Colonic mucosa (tissue), 4 donors: ENCODE results near the gene GRM7. TPM values are rescaled to one million over a fixed set of nuclear protein-coding genes. Genes with fewer than 3 reads are reported as not detected.
A peak's percentile ranks its signal among the peaks of the same experiment; 100 is the strongest.

ENCODE experiments used
- DNase-seq: peaks from one replicate; pipeline ENCODE4 v3.0.0-alpha.2; 2020
- H3K27ac ChIP-seq: fragments of 200-600 bp; one replicate; pipeline ENCODE4 v1.8.0; 2021
- H3K27me3 ChIP-seq: fragments of 200-600 bp; one replicate; pipeline ENCODE4 v1.8.0; 2021
- H3K36me3 ChIP-seq: fragments of 200-600 bp; one replicate; pipeline ENCODE4 v1.8.0; 2021
- H3K4me1 ChIP-seq: fragments of 200-600 bp; one replicate; pipeline ENCODE4 v1.8.0; 2021; ENCODE audit warnings: mild to moderate bottlenecking
- H3K4me3 ChIP-seq: fragments of 200-600 bp; one replicate; pipeline ENCODE4 v1.8.0; 2021
- H3K9ac ChIP-seq, 2 donors: one replicate each; pipeline ENCODE4 v1.7.0; 2013; ENCODE audit warnings: control low read depth in 2 of 2, low read depth in 2 of 2, low read length in 2 of 2
- H3K9me3 ChIP-seq: fragments of 200-600 bp; one replicate; pipeline ENCODE4 v1.8.0; 2021
- CTCF ChIP-seq: fragments of 200-600 bp; IDR thresholded peaks from one replicate; pipeline ENCODE4 v1.8.0; 2022; ENCODE audit warnings: antibody characterized with exemption, mild to moderate bottlenecking
- intact Hi-C: fragments of 100-400 bp; cut with DNase I; formaldehyde crosslinking; loops from one replicate; pipeline ENCODE4 v1.14.1; 2022
- total RNA-seq, 2 donors: library from RNA; stranded (reverse); fragmentation: NEBNext Ultra II Directional in 1 of 2; extraction: Animal tissue kit (Norgen Biotek cat#: 25700) in 1 of 2; gene quantifications; one replicate each; pipeline ENCODE4 v1.2.1, GENCODE V29; 2021
- donor health status: healthy.
- donor health status: DM: no; HTN: no; CAD: no.
- donor health status: DM: no; HTN: no; CAD: no.

GRM7 gene
- total RNA-seq, 2 donors from 2014 or later = 0.15 to 0.66 TPM

DNA sequence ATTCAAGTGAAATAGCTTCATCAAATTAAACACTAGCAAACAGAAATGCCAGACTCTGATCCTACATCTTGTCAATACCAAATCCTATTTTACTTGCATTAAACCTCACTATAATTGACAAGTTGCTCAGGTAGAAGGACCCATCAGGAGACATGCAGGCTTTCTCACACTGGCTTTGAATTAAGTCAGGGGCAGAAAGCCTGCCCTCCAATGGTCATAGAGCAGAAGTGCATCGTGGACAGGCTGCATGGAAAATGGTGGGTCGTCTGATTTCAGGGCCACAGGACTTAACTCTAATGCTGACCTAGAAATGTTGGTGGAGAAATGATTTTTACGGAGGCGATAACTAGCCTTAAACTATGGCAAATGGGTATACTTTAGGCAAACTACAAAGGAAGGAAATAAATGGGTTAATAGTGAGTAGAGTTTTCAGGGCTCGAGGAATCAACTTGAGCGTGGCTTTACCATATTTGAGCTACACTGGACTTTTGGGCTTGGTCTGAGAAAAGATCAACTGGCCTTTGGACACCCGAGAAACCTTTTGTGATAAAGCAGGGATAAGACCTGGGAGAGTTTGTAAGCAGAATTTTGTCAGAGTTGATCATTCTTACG is 283.9 kb downstream of the GRM7 start:
- intact Hi-C loops = no loop called here
- Histone ChIP-seq H3K9ac (no peak overlapping the region), H3K36me3 (no peaks in the 10 kb centered on the region), H3K4me1 (no peaks in the 10 kb centered on the region), H3K27ac (no peak overlapping the region), H3K27me3 (no peaks in the 10 kb centered on the region), H3K9me3 (no peaks in the 10 kb centered on the region), H3K4me3 (no peak overlapping the region)
- peak; percentile 30 for TF ChIP-seq CTCF
- no peak for DNase-seq

GRCh38 chr3:7146529-7146928 is 285.6 kb downstream of the GRM7 start:
- no peaks in the 10 kb centered on the region for H3K9me3 ChIP-seq
- H3K4me1 ChIP-seq = no peaks in the 10 kb centered on the region
- TF ChIP-seq CTCF = no peak
- H3K9ac ChIP-seq = no peak overlapping the region
- no peaks in the 10 kb centered on the region for H3K36me3 ChIP-seq
- no peak overlapping the region for H3K4me3 ChIP-seq
- intact Hi-C loops = no loop called here
- no peak for DNase-seq
- H3K27me3 ChIP-seq = no peaks in the 10 kb centered on the region
- no peak overlapping the region for H3K27ac ChIP-seq

DNA sequence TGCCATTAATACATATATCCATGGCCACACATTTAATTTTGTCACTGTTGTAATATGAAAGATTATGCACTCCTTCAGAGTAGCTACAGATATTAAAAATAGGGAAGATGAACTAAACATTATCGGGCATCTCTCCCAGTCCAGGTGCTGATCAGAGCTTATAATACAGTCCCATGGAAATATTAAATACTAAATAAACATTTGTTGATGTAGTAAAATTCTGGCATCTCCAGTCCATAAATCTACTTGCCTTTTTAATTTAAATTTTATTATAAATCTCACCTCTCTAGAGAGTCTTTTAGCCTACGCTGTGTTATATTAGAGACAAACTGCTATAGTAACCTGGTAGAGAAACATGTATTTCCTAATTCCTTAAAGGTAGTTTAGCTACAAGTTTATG is 297.6 kb downstream of the GRM7 start:
- intact Hi-C loops = no loop called here
- H3K4me1 ChIP-seq = no peaks in the 10 kb centered on the region
- H3K9ac ChIP-seq = no peak overlapping the region
- H3K27ac ChIP-seq = no peak overlapping the region
- H3K36me3 ChIP-seq = no peaks in the 10 kb centered on the region
- no peak for TF ChIP-seq CTCF
- no peak for DNase-seq
- H3K9me3 ChIP-seq = no peaks in the 10 kb centered on the region
- no peak overlapping the region for H3K4me3 ChIP-seq
- no peaks in the 10 kb centered on the region for H3K27me3 ChIP-seq

DNA sequence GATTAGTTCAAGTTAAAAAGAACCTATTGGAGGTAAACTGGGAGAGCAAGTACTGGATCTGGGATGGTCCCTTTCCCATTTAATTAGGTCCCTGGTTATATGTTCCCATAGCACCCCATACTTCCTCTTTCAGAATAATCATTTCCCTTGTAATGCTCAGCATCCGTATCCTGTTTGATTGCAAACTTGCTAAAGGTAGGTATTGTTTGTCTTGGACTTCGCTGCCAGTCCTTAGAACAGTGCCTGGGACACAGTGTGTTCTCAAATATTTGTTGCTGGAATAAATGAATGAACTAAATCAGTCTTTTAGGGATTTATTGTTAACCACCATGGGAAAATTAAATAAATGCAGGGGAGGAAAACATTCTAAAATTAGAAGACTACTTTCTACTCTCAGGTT is 299.8 kb downstream of the GRM7 start:
- H3K4me1 ChIP-seq = no peaks in the 10 kb centered on the region
- no peak overlapping the region for H3K27ac ChIP-seq

GRCh38 chr3:7166460-7166859 is 305.5 kb downstream of the GRM7 start:
- Histone ChIP-seq H3K27me3 (no peaks in the 10 kb centered on the region), H3K36me3 (no peaks in the 10 kb centered on the region), H3K9ac (no peak overlapping the region), H3K9me3 (no peaks in the 10 kb centered on the region), H3K4me1 (no peaks in the 10 kb centered on the region), H3K4me3 (no peak overlapping the region), H3K27ac (no peak overlapping the region)
- no peak for DNase-seq
- intact Hi-C loops = no loop called here
- TF ChIP-seq CTCF = no peak

More for the DNA sequence above, 299.8 kb downstream of the GRM7 start:
- DNase-seq = no peak
- Histone ChIP-seq H3K9me3 (no peaks in the 10 kb centered on the region), H3K36me3 (no peaks in the 10 kb centered on the region), H3K27me3 (no peaks in the 10 kb centered on the region), H3K4me3 (no peak overlapping the region), H3K9ac (no peak overlapping the region)
- intact Hi-C loops = no loop called here
- no peak for TF ChIP-seq CTCF
